NCI-H510A treated with DMSO at 0.1 percent for 48 hours (cell line): ENCODE data around the gene DTNB.
"Not testable (repeated sequence)": the region's sequence is repeated elsewhere in the genome, so short reads cannot be mapped to it uniquely, and the experiment has no call there.

Experiments used
- DNase-seq: peaks from one replicate; lab custom pipeline; 2025; lab: John Stamatoyannopoulos, UW

The DTNB gene

DNA sequence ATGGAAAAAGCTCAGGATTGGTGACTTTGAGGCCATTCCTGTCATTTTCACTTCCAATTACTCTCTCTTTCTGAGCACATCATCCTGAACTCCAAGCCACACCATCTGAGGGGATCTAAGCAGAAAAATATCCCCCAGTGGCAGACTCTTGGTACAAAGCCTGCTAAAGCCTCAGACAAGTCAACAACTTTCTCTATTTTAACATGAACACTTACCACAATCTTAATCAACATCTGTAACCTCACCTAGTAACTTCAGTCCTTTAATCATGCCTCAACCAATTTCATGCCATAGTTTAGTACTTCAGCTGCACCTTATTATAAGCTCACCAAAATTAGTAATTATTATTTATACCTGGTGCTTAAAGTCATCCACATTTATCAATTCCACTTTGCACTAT is 128.9 kb downstream of the DTNB start:
- no peak for DNase-seq

DNA sequence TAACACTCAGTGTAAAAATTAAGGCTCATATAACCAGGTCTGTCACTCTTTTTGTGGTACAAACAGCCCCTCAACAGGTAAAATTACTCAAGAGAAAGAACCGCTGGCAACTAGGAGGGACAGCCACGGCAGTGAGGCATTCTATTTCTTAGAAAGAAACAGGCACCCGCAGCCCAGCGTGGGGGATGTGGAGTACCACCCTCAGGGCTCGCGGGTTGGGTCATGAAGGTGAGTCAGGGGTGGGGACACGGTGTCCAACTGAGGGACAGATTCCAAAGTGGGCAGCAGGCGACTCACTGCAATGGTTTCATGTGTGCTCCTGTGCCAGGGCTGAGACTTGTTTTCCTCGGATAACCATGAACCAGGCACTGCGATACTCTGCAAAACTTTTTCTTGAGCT is 129.4 kb downstream of the DTNB start:
- no peak for DNase-seq

DNA sequence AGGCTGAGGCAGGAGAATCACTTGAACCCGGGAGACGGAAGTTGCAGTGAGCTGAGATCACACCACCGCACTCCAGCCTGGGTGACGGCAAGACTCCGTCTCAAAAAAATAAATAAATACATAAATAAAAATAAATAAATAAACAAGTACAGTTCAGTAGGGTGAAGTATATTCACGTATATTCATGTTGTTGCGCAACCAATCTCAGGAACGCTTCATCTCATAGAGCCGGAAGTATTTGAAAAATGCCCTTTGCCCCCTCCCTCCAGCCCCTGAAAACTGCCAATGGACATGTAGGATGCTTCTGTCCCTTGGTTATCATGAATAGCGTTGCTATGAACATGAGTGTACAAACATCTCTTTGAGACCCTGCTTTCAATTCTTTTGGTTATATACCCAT is 132.0 kb downstream of the DTNB start:
- DNase-seq = no peak

DNA sequence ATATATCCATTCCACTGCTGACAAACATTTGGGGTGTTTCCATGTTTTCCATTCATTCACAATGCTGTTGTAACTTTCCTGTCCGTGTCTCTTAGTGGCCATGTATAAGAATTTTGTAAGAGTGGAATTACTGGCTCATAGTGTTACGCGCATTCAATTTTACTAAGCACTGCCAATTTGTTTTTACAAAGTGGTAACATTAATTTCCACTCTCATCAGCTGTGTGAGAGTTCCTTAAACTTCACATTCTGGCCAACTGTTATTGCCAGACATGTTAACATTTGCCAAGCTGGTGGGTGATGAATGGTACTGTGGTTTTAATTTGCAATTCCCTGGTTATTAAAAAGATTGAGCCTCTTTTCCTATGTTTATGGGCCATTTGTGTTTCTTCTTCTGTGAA is 134.2 kb downstream of the DTNB start:
- no peak for DNase-seq

DNA sequence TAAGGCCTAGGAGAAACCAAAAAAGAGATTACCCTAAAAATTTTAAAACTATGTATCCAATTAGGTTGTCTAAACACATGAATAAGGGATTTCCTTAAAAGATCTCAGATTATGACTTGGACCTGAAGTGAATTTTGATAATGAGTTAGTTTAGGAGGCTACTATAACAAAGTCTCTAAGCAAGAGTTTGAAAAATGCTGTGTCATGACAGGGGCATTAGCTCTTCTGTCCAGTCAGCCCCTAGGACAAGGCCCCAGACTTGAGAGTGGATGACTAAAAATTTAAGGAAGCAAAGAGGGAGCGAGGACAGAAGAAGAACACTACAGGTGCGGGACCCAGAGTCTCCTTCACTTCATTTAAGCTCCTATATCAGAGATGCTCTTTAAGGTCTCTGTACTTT is 135.9 kb downstream of the DTNB start:
- DNase-seq = no peak

DNA sequence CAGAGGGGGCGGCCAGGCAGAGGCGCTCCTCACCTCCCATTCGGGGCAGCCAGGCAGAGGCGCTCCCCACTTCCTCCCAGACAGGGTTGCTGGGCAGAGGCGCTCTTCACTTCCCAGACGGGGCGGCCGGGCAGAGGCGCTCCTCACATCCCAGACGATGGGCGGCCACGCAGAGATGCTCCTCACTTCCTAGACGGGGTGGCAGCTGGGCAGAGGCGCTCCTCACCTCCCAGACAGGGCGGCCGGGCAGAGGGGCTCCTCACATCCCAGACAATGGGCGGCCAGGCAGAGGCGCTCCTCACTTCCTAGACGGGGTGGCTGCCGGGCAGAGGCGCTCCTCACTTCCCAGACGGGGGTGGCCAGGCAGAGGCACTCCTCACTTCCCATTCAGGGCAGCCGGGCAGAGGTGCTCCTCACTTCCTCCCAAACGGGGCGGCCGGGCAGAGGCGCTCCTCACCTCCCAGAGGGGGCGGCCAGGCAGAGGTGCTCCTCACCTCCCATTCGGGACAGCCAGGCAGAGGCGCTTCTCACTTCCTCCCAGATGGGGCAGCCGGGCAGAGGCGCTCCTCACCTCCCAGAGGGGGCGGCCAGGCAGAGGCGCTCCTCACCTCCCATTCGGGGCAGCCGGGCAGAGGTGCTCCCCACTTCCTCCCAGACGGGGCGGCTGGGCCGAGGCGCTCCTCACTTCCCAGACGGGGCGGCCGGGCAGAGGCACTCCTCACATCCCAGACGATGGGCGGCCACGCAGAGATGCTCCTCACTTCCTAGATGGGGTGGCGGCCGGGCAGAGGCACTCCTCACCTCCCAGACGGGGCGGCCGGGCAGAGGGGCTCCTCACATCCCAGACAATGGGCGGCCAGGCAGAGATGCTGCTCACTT is 137.7 kb downstream of the DTNB start:
- DNase-seq = not testable (repeated sequence)

DNA sequence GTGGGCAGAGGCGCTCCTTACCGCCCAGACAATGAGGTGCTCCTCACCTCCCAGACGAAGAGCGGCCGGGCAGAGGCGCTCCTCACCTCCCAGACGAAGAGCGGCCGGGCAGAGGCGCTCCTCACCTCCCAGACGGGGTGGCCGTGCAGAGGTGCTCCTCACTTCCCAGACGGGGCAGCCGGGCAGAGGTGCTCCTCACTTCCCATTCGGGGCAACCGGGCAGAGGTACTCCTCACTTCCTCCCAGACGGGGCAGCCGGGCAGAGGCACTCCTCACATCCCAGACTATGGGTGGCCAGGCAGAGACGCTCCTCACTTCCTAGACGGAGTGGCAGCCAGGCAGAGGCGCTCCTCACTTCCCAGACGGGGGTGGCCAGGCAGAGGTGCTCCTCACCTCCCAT is 138.4 kb downstream of the DTNB start:
- DNase-seq = not testable (repeated sequence)

DNA sequence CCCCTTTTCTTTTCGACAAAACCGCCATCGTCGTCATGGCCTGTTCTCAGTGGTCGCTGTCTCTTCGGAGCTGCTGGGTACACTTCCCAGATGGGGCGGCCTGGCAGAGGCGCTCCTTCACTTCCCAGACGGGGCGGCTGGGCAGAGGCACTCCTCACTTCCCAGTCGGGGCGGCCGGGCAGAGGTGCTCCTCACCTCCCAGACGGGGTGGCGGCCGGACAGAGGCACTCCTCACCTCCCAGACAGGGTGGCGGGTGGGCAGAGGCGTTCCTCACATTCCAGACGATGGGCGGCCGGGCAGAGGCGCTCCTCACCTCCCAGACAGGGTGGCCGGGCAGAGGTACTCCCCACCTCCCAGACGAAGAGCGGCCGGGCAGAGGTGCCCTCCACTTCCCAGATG is 138.9 kb downstream of the DTNB start:
- no peak for DNase-seq

DNA sequence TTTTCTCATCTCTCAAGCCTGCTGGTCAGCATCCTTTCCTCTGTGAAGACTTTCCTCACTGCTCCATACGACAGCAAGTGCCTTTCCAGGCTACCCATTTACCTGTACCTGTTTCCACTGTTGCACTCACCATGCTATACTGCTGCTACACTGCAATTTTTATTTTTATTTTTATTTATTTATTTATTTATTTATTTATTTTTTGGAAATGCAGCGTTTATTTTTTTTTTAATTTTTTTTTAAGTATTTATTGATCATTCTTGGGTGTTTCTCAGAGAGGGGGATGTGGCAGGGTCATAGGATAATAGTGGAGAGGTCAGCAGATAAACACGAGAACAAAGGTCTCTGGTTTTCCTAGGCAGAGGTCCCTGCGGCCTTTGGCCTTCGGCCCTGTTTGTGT is 139.6 kb downstream of the DTNB start:
- not testable (repeated sequence) for DNase-seq

DNA sequence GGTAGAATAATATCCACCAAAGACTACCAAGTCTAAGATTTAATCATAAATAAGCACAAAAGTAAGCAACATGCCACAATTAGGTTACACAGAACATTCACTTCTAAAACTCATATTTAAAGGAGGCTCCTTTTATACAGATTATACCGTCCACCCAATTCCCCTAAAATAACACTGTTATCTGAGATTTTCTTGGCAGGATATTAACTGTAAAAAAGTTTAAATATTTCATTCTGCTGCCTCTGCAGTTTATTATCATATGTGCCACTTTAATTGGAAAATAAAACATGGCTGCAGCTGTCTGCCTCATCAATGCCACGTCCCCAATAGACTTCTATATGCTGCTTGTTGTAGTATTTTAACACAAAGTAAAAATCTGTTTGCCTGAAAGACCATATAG is 140.9 kb downstream of the DTNB start:
- DNase-seq = no peak

DNA sequence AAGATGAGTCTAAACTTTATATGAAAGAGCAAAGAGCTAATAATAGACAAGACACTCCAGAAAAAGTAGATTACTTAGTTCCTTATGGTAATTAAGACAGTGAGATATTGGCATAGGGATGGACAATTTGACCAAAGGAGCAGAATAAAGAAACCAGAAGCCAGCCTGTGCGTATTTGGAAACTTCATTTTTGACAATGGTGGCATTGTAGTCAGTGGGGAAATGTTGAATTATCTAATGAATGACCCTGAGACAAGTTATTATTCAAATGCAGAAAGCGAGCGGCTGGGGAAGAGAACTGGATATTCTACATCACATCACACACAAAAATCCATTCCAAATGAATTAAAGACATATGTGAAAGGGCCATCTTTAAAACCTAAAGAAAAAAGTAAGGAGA is 144.3 kb downstream of the DTNB start:
- no peak for DNase-seq

DNA sequence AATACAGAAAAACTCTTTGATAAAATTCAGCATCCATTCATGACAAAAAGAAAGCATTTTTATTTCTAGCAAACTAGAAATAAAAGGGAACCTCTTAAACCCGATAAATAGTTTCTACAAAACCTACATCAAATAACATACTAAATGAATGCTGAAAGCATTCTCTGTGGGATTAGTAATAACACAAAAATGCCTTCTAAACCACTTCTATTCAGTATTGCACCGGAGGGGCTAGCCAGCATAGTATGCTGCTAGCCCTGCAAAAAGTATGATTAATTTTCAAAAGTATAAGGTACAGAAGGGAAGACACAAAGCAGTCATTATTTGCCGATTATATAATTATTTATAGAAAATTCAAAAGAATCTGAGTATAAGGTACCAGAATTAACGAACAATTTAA is 145.2 kb downstream of the DTNB start:
- DNase-seq = no peak

DNA sequence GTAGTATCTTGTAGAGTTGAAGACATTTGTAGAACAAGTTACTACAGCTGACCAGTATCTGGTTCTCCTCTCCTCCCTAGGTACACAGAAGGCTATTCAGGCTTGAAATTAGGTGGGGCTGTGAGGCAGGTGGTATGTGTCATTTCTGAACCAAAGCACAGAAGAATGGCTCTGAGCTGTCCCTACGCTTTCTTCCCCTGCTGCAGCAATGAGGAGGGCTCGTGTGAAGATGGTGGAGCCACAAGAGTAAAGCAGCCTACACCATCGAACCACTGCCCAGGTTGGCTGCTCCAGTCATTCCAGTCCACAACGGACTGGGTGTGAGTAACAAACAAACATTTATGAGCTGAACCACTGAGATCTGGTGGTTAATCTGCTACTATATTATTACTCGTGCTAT is 148.9 kb downstream of the DTNB start:
- no peak for DNase-seq

DNA sequence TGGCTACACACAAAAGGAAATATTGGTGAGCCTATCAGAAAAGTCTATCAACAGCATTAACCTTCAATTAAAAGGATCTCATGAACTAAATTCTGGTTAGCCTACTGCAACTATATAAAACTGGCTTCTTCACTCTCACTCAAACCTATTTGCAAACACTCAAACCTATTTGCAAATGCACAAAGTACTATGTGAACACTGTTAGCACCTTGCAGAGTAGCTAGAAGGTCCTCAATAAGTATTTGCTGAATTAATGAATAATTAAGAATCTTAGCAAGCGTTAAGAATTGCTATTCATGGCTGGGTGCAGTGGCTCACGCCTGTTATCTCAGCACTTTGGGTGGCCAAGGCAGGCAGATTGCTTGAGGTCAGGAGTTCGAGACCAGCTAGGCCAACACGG is 150.3 kb downstream of the DTNB start:
- no peak for DNase-seq

DNA sequence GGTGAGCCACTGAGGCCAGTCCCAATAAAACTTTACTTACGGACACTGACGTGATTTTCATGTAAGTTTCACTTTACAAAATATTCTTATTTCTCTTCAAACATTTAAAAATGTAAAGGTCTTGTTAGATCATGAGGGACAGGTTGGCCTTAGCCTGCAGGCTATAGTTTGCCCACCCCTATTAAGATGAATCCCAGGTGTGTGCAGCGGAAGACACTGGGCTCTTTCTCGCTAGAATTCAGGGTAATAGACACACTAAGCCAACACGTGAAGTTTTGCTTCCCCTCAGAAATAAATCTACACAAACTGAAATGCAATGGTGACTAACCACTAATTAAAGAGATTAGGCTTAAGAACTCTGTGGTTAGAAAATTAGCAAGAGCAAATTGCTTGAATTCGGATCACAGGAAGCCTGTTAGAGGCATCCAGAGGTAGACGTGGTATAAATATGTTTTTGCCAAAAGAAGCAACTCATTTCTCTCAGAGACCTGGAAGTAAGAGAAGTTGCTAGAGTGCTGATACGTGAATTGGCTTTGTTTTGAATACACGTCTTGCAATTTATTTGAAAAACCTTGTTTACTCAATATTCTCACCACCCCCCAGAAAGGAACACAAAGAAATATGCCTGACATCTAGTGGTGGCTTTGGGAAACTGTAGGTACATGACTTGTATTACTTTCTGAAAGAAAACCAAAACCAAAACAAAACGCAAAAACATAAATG is 151.6 kb downstream of the DTNB start:
- DNase-seq = peak; percentile 59

DNA sequence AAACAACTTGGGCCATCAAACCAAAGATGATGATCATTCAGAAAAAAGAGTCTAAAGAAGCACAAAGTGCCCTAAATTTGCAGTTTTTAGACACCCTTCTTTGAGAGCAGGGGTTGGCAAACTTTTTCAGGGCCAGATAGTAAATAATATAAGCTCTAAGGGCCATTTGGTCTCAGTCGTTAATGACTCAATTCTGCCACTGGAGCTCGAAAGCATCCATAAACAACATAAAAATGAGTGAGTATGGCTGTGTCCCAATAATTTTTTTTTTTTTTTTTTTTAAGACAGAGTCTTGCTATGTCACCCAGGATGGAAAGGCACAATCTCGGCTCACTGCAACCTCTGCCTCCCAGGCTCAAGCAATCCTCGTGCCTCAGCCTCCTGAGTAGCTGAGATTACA is 152.3 kb downstream of the DTNB start:
- no peak for DNase-seq

DNA sequence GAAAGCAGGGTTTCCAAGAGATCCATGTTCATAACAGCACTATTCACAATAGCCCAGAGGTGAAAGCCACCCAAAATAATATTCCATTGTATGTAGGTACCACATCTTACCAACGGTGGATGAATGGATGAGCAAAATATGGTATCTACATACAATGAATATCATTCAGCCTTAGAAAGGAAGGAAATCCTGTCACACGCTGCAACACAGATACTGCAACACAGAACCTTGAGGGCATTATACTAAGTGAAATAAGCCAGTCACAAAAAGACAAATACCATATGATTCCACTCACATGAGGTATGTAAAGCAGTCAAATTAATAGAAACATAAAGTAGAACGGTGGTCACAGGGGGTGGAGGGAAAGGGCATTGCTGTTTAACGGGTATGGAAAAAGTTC is 155.7 kb downstream of the DTNB start:
- DNase-seq = no peak

DNA sequence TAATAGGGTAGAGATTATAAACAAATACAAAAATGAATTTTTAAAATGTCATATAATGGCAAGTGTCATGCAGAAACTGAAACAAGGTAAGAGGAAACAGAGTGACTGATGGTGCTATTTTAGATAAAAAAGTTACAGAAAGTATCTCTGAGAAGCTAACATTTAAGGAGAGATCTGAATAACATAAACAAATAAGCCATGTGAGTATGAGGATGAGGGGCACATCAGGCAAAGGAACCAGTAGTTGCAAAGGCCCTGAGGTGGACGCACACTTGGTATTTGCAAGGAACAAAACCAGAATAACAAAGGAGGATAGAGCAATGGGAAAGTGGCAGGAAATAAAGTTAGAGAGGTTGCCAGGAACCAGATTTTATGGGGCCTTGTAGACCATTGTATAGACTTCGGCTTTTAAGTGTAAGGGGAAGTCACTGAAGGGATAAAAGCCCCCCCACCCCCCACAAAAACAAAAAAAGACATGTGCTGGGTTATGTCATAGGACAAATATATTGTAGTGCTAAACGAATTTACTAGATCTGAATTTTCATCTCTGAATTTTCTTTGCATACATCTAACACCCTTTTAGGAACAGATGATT is 159.2 kb downstream of the DTNB start:
- no peak for DNase-seq

DNA sequence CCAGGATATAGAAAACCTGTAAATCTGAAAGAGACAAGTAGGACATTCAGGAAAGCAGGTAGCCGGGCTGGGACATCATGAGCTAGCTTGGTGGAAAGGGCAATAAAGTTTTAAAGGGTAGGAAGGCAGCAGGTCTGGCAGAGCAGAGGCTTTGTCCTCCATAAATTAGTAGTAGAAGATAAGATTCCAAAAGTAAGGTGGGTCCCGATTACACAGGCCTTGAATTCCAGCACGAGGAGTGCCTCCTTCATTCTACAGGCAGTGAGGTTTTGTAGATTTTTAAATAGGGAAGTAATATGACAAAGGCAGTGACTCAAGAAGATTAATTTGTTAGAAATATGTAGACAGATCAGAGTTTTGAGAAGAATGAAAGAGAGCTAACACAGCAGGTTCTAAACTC is 160.7 kb downstream of the DTNB start:
- no peak for DNase-seq

DNA sequence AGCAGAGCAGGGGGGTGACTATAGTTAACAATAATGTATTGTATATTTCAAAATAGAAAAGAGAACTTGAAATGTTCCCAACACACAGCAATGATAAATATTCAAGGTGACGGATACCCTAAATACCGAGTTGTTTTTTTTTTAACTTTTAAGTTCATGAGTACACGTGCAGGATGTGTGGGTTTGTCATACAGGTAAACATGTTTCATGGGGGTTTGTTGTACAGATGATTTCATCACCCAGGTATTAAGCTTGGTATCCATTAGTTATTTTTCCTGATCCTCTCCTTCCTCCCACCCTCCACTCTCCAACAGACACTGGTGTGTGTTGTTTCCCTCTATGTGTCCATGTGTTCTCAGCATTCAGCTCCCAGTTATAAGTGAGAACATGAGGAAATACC is 167.2 kb downstream of the DTNB start:
- DNase-seq = no peak

DNA sequence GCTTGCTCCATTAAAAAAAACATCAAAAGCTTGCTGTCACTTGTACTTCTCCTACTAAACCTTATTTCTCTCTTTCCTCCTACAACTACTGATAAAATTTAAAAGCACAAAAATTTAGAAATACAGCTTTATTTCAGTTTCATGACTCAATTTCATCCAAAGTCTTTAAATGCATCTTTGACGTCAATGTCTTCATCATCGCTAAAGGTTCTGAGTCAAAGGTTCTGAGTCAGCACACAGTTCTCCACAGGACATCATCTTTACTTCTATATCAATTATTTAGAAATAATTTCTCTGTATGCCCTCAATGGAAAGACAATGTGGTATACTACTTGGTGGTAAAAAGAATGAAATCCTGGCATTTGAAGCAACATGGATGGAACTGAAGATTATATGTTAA is 167.8 kb downstream of the DTNB start:
- DNase-seq = no peak

DNA sequence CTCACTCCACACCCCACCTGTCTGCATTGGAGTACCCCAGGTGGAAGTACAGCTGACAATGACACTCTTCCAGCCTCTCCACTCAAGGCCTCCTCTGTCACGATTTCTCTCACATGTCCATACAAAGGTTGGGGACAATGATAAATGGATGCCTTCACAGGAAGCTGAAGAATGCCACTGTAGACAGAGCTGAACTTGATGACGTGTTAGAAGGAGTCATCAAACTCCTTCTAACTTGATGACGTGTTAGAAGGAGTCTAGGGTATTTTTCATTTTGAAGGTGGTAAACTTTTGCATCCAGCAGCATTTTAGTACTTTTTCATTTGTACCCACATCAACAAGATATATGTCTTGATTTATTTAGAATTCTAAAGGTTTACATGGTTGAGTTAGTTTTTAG is 168.2 kb downstream of the DTNB start:
- no peak for DNase-seq

DNA sequence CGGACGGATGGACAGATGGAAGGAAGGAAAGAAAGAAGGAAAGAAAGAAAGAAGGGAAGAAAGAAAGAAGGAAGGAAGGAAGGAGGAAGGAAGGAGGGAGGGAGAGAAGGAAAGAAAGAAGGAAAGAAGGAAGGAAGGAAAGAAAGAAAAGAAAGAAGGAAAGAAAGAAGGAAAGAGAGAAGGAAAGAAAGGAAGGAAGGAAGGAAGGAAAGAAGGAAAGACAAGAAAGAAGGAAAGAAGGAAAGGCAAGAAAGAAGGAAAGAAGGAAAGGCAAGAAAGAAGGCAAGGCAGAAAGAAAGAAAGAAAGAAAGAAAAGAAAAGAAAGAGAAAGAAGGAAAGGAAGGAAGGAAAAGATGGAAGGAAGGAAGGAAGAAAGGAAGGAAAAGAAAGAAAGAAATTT is 169.1 kb downstream of the DTNB start:
- no peak for DNase-seq
